GM10266 (cell line): ENCODE results near the gene KCNC2.
"Not testable (repeated sequence)": the region's sequence is repeated elsewhere in the genome, so short reads cannot be mapped to it uniquely, and the experiment has no call there.

ENCODE experiments used
- DNase-seq: peaks from one replicate; pipeline ENCODE4 v3.0.0; 2012; ENCODE audit errors: extremely low spot score
- CTCF ChIP-seq: IDR thresholded peaks from 2 replicates; pipeline ENCODE4 v1.5.1; 2012; ENCODE audit warnings: mild to moderate bottlenecking, low read depth; ENCODE audit not compliant: control insufficient read depth, insufficient read depth; ENCODE audit errors: missing control alignments

The KCNC2 gene

DNA sequence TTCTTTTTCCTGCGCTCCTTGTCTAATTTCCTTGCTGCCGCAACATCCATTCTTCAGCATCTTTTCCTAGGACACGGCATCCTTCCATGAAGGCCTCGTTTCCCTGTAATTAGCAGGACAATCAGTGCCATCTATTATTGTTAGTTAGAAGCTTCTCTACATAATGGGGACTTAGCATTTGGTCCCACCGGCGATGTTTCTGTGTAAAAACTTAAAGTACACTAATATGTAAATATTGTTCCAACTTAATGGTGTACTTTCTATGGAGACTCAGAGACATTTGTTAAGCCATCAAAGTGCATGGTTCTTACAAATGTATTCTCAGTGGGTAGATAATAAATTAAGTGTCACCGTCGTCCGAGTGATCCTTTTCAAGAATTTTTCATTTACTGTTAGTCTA lies 17.4 kb downstream of the KCNC2 start:
- DNase-seq: no peak
- no peak for TF ChIP-seq CTCF

GRCh38 chr12:75190846-75191245 lies 18.8 kb downstream of the KCNC2 start:
- no peak for DNase-seq
- TF ChIP-seq CTCF: no peak

DNA sequence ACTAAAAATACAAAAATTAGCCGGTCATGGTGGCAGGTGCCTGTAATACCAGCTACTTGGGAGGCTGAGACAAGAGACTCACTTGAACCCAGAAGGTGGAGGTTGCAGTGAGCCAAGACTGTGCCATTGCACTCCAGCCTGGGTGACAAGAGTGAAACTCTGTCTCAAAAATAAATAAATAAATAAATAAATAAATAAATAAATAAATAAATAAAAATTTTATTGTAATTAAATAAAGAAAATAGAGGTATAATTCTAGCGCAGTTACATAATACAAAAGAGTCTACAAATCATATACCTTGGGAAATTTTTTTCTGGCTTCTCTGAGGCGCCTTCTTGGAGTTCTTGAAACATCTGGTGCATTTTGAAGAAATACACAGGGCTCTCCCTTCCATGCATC lies 23.8 kb downstream of the KCNC2 start:
- not testable (repeated sequence) for DNase-seq

GRCh38 chr12:75184516-75184915 lies 25.1 kb downstream of the KCNC2 start:
- no peak for DNase-seq
- TF ChIP-seq CTCF: no peak

DNA sequence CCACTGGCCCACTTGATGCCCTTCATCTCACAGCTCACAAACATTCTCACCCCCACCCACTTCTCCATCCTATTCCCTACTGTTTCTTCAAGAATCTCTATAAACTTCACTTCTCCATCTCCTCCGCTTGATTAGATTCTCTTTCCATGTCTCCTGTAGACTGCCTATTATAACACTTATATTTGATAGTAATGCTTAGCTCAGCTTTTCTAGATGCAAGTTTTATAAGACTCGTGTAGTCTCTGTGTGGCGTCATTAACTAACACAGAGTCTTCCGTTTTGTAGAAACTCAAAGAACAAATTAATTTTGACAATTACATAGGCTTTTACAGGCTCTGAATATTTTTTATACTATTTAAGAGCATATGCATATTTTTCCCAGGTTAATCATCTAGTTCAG lies 25.7 kb downstream of the KCNC2 start:
- DNase-seq: no peak
- TF ChIP-seq CTCF: no peak

GRCh38 chr12:75177997-75178396 lies 31.6 kb downstream of the KCNC2 start:
- no peak for TF ChIP-seq CTCF
- DNase-seq: no peak

GRCh38 chr12:75172611-75173010 lies 37.0 kb downstream of the KCNC2 start:
- DNase-seq: no peak
- no peak for TF ChIP-seq CTCF

DNA sequence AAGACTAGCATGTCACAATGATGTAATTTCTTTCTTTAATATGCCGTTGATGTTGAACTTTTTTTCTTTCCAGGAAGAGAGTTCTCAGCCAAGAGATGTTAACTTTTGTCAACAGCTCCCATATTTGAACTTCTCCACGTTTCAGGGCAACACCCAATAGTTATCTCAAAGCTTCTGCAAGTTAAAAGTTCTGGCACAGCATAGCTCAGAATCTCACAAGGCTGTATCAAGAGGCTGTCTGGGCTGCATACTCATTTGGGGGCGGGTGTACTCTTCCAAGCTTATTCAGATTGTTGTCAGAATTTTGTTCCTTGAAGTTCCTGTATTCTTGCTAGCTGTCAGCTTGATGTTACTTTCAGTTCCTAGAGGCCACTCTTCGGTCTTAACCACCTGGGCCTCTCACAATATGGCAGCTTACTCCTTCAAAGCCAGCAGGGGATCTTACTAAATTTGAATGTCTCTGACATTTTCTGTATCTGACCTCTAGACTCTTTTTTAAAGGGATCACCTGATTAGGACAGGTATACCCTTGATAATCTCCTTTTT lies 38.9 kb downstream of the KCNC2 start:
- no peak for TF ChIP-seq CTCF
- DNase-seq: no peak
